ENCODE measurements around the gene AKAP11. TPM values are rescaled to one million over a fixed set of nuclear protein-coding genes. Genes with fewer than 3 reads are reported as not detected.
"Not testable (repeated sequence)": the region's sequence is repeated elsewhere in the genome, so short reads cannot be mapped to it uniquely, and the experiment has no call there.

The AKAP11 gene
- 28.7 TPM for total RNA-seq
- long read RNA-seq, partial matches to known transcripts = 5 of 12 reads
- long read RNA-seq, other reads (novel, unspliced or antisense) = 7 of 12 reads

DNA sequence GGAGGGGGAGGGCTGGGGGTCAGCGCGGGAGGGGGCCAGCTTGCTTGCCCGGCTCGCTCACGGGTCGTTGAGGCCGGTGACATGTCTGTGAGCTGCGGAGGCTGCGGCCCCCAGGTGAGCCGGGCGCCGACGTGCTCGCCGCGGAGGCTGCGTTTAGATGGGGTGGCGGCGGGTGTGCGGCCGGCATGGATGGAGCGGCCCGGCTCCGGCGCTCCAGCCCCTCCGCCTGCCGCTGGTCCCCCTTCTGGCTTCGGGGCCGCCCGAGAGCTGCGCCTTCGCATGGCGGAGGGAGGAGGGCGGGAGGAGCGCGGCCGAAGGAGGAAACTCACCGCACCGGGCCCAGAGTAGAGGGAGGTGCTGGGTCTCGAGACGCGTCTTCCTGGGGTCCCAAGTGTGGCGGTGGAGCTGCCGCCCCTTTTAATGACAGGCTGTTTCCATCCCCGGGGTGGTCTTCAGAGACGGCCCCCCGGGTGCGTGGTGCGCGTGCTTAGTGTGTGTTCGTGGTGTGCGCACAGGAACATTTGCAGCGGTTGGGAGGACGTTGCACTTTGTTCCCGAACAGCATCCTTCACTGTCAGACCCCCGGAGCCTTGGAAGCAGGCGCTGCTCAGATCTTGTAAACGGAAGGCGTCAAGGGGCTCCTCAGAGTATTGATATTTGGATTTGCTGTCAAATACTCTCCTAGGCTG lies at the start of gene AKAP11:
TSS of gene AKAP11 (plus strand) at position 38 of the 689 bp plus-strand sequence. CDS start 14,197 bp downstream, outside the sequence.
- peak; percentile 89 for DNase-seq (ENCODE audit: low spot score)

- no peak for DNase-seq (ENCODE audit: low spot score)
Measured at GRCh38 chr13:42223681-42224080, 48.3 kb upstream of the AKAP11 start.

DNA sequence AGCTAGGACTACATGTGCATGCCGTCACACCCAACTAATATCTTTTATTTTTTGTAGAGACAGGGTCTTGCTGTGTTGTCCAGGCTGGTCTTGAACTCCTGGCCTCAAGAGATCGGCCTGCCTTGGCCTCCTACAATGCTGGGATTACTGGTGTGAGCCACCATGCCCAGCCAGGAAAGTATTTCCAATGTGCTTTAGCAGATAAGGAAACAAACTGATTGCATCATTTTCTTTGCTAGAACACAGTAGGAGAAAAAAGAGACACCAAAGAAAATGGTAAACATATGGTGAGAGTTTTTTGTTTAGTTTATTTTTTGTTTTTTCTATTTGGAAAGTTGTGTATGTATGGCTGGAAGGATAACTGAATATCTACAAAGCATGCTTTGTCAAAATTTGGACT lies 46.9 kb upstream of the AKAP11 start:
- DNase-seq (ENCODE audit: low spot score) = no peak

- DNase-seq (ENCODE audit: low spot score) = not testable (repeated sequence)
Measured at GRCh38 chr13:42226759-42227158, 45.2 kb upstream of the AKAP11 start.

- no peak for DNase-seq (ENCODE audit: low spot score)
Measured at GRCh38 chr13:42228527-42228926, 43.4 kb upstream of the AKAP11 start.

DNA sequence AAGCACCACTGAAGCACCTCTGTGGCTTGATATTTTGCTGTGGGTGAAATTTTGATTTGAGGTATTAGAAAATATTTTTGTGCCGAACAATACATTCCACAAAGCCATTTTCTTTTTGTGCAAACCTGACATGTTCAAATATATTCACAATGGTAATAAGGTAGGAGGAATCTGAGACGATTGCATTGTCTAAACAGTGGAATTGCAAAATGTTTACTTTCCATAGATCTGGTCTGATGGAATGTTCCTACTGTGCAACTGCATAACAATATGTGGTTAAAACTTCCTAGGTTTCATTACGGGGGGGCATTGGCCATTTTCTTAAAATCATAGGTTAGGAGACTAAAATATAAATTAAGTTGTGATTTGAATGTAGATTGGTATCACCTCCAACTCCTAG lies 42.7 kb upstream of the AKAP11 start:
- no peak for DNase-seq (ENCODE audit: low spot score)

DNA sequence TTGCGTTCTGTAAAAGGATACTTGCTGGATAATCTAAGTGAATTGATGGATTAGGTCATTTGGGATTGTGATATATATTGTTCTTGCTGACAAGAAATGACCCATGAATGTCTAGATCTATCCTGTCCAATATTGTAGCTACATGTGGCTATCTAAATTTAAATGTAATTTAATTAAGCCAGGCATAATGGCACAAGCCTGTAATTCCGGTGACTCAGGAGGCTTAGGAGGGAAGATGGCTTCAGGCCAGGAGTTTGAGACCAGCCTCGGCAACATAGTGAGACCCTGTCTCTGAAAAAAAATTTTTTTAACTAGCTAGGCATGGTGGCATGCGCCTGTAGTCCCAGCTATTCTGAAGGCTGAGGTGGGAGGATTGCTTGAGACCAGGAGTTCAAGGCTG lies 39.3 kb upstream of the AKAP11 start:
- DNase-seq (ENCODE audit: low spot score) = no peak

GRCh38 chr13:42233726-42234125 lies 38.2 kb upstream of the AKAP11 start:
- no peak for DNase-seq (ENCODE audit: low spot score)

GRCh38 chr13:42239161-42239560 lies 32.8 kb upstream of the AKAP11 start:
- no peak for DNase-seq (ENCODE audit: low spot score)

DNA sequence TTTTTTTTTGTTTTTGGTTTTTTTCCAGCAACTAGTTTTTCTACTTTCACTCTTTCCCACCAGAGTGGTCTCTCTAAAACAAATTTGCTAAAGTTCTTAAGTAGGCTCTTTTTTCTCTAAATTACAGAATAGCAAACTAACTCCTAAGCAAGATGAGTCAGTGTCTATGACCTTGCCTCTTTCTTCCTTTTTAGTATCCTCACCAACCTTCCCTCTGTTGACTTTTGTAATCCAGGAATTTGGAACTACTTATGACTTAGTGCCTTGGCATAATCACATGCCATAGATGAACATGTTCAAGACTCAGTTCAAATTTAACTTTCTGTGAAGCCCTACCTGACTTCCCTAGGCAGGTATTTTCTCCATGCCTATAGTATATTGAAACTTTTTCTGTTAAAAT lies 32.3 kb upstream of the AKAP11 start:
- no peak for DNase-seq (ENCODE audit: low spot score)

- no peak for DNase-seq (ENCODE audit: low spot score)
Measured at GRCh38 chr13:42246541-42246940, 25.4 kb upstream of the AKAP11 start.

DNA sequence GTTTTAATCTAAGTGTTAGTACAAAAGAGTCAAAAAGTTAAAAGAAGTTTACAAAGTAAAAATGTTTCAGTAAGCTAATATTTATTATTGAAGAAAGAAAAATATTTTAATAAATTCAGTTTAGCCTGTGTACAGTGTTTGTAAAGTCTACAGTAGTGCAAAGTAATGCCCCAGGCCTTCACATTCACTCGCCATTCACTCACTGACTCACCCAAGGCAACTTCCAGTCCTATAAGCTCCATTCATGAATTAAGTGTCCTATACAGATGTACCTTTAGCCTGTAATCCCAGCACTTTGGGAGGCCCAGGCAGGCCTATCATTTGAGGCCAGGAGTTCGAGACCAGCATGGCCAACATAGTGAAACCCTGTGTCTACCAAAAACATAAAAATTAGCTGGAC lies 24.1 kb upstream of the AKAP11 start:
- no peak for DNase-seq (ENCODE audit: low spot score)

- DNase-seq (ENCODE audit: low spot score) = no peak
Measured at GRCh38 chr13:42255886-42256285, 16.1 kb upstream of the AKAP11 start.

DNA sequence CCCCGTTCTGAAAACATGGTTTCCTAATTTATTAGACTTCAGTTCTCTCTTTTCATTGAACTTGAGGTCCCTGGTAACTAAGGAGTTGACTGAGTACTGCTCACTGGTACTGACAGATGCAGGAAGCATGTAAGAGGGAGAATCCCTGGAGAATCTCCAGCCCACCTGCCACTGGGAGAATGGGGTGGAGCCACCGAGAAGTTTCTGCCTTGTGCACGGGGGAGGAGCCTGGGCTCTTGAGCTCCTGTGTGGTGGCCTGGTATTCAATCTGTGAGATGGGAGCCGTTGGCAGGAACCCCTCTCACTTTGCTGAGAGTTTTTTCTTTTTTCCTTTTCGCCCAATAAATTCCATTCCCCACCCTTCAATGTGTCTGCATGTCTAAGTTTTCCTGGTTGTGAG lies 13.2 kb upstream of the AKAP11 start:
- no peak for DNase-seq (ENCODE audit: low spot score)

DNA sequence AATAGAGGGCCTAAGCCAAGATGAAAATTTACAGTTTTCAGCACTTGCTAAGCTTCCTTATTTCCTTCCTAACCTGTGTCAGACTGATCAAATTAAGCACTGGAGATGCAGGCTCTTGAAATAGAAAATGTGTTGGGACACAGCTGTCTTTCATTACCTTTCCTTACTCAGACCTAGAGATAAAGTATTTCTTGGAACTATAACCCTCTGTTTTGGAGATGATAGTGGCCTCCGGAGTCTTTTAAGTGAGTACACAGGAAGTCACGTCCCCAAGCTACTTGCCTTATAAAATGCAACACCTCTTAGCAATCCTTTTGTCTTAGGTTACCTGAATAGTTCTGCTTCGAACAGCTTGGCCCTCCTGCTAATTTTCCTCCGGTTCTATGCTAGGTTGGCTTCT lies 12.4 kb upstream of the AKAP11 start:
- DNase-seq (ENCODE audit: low spot score) = no peak

DNA sequence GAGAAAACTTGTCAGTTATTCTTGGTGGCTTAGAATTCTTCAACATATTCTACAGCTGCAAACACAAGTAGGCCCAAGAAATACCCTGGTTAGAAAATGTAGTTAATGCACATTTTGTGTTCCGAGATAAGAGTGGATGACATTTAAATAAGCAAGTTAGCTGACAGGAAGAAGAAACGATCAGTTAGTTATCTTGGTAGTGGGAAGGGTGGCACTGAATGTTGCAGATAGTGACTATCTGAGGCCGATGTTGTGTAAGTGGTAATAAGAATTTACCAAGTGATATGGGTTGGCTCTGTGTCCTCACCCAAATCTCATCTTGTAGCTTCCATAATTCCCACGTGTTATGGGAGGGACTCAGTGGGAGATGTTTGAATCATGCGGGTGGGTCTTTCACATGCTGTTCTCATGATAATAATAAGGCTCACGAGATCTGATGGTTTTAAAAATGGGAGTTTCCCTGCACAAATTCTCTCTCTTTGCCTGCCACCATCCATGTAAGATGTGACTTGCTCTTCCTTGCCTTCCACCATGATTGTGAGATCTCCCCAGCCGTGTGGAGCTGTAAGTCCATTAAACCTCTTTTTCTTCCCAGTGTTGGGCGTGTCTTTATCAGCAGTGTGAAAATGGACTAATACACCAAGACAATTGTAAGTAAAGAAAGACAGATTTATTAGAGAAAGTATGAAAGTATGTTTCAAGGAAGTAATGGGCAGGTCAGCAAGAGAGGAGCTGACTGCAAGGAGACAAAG lies 10.9 kb upstream of the AKAP11 start:
- no peak for DNase-seq (ENCODE audit: low spot score)

GRCh38 chr13:42266473-42266872 lies 5.5 kb upstream of the AKAP11 start:
- DNase-seq (ENCODE audit: low spot score) = no peak

GRCh38 chr13:42270160-42270856 lies 1.6 kb upstream of the AKAP11 start:
- DNase-seq (ENCODE audit: low spot score) = no peak

GRCh38 chr13:42270857-42271215 lies 1.1 kb upstream of the AKAP11 start:
- no peak for DNase-seq (ENCODE audit: low spot score)

- DNase-seq (ENCODE audit: low spot score) = peak; percentile 96
Measured at GRCh38 chr13:42271337-42272114, 426 bp upstream of the AKAP11 start.

GRCh38 chr13:42272804-42273175 lies 838 bp downstream of the AKAP11 start:
- no peak for DNase-seq (ENCODE audit: low spot score)

Data from mesenteric fat pad (tissue), 1 donor.